ENCODE results near the gene SEC62. TPM values are rescaled to one million over a fixed set of nuclear protein-coding genes. Genes with fewer than 3 reads are reported as not detected.

The SEC62 gene
- total and polyA plus RNA-seq, 2 experiments from 2014 or later: 23.6 to 306 TPM

DNA sequence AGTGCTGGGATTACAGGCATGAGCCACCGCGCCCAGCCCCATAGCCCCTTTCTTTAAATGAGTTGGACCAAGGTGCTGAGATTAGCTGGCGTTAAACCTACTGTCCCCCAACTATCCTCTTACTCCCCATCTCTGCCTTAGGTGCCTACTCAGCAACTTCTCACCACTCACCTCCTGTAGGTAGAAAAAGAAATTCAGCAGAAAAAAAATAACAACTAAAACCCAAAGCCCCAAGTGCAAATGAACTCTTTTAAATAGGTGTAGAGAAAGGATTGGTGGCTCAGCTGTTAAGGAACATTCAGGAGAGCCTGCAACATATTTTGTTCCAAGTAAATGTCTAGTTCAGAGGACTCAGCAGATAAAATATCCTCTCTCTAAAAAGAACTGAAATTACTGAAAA lies 35.8 kb upstream of the SEC62 start (continued):
- TF ChIP-seq, protein P1, sequence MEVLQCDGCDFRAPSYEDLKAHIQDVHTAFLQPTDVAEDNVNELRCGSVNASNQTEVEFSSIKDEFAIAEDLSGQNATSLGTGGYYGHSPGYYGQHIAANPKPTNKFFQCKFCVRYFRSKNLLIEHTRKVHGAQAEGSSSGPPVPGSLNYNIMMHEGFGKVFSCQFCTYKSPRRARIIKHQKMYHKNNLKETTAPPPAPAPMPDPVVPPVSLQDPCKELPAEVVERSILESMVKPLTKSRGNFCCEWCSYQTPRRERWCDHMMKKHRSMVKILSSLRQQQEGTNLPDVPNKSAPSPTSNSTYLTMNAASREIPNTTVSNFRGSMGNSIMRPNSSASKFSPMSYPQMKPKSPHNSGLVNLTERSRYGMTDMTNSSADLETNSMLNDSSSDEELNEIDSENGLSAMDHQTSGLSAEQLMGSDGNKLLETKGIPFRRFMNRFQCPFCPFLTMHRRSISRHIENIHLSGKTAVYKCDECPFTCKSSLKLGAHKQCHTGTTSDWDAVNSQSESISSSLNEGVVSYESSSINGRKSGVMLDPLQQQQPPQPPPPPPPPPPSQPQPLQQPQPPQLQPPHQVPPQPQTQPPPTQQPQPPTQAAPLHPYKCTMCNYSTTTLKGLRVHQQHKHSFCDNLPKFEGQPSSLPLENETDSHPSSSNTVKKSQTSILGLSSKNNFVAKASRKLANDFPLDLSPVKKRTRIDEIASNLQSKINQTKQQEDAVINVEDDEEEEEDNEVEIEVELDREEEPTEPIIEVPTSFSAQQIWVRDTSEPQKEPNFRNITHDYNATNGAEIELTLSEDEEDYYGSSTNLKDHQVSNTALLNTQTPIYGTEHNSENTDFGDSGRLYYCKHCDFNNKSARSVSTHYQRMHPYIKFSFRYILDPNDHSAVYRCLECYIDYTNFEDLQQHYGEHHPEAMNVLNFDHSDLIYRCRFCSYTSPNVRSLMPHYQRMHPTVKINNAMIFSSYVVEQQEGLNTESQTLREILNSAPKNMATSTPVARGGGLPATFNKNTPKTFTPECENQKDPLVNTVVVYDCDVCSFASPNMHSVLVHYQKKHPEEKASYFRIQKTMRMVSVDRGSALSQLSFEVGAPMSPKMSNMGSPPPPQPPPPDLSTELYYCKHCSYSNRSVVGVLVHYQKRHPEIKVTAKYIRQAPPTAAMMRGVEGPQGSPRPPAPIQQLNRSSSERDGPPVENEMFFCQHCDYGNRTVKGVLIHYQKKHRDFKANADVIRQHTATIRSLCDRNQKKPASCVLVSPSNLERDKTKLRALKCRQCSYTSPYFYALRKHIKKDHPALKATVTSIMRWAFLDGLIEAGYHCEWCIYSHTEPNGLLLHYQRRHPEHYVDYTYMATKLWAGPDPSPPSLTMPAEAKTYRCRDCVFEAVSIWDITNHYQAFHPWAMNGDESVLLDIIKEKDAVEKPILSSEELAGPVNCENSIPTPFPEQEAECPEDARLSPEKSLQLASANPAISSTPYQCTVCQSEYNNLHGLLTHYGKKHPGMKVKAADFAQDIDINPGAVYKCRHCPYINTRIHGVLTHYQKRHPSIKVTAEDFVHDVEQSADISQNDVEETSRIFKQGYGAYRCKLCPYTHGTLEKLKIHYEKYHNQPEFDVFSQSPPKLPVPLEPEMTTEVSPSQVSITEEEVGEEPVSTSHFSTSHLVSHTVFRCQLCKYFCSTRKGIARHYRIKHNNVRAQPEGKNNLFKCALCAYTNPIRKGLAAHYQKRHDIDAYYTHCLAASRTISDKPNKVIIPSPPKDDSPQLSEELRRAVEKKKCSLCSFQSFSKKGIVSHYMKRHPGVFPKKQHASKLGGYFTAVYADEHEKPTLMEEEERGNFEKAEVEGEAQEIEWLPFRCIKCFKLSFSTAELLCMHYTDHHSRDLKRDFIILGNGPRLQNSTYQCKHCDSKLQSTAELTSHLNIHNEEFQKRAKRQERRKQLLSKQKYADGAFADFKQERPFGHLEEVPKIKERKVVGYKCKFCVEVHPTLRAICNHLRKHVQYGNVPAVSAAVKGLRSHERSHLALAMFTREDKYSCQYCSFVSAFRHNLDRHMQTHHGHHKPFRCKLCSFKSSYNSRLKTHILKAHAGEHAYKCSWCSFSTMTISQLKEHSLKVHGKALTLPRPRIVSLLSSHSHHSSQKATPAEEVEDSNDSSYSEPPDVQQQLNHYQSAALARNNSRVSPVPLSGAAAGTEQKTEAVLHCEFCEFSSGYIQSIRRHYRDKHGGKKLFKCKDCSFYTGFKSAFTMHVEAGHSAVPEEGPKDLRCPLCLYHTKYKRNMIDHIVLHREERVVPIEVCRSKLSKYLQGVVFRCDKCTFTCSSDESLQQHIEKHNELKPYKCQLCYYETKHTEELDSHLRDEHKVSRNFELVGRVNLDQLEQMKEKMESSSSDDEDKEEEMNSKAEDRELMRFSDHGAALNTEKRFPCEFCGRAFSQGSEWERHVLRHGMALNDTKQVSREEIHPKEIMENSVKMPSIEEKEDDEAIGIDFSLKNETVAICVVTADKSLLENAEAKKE (CRISPR knock-in tag; IDR thresholded peaks at IDR 0.05): no peak
- no peak for TF ChIP-seq EZH2 (IDR thresholded peaks at IDR 0.05; ENCODE audit: low read depth, unreplicated experiment)
- no peak for TF ChIP-seq STAT1 (IDR thresholded peaks at IDR 0.05; ENCODE audit: unreplicated experiment)

DNA sequence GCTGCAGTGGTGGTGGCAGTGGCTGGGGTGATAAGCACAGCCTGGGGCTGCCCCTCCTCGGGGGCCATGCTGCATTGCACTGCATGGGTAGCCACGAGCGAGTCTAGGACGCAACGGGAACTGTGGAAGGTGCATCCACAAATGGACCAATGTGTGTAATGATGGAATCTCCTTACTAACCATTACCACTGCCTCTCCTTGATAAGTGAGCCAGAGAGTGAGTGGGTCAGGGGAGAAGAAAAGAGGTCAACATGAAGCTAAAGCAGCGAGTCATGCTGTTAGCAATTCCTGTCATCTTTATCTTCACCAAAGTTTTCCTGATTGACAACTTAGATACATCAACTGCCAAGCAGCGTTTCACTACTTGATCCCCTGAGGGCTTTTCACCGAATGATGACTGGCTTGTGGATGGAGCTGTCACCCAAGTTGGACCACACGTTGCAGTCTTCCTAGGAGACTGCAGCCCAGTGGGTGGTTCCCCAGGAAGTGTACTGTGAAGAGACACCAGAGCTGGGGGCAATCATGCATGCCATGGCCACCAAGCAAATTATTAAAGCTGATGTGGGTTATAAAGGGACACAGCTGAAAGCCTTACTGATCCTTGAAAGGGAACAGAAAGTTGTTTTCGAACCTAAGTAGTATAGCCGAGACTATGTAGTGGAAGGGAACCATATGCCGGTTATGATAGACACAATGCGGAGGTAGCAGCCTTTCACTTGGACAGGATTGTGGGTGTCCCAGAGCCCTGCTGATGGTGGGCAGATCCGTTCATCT lies 34.7 kb upstream of the SEC62 start:
- ATAC-seq: no peak
- no peak for DNase-seq (ENCODE audit: low spot score)
- H3K9me3 Mint-ChIP-seq: no peaks in the 10 kb centered on the region
- Histone ChIP-seq H3K4me3 (no peak overlapping the region), H3K27ac (ENCODE audit: low read depth) (no peak overlapping the region), H2AFZ (no peak overlapping the region), H3K36me3 (ENCODE audit: insufficient read depth) (no peaks in the 10 kb centered on the region), H3K9me2 (ENCODE audit: insufficient read depth) (peaks cover 8% of the 10 kb centered on the region; the same call in 1 of the 2 replicates), H3K27me3 (ENCODE audit: insufficient read depth) (no peaks in the 10 kb centered on the region), H3K4me2 (no peak overlapping the region), H3K4me1 (ENCODE audit: insufficient read depth) (no peaks in the 10 kb centered on the region), H3F3A (replicated peaks; ENCODE audit: low read depth) (no peaks in the 10 kb centered on the region), H3K79me2 (replicated peaks; ENCODE audit: insufficient read depth) (no peaks in the 10 kb centered on the region), H4K20me1 (replicated peaks; ENCODE audit: insufficient read depth) (no peaks in the 10 kb centered on the region)
- no peak overlapping the region for H3K27ac Mint-ChIP-seq
- no peak overlapping the region for H3K4me3 Mint-ChIP-seq
- H3K36me3 Mint-ChIP-seq (ENCODE audit: low read depth): no peaks in the 10 kb centered on the region
- H3K4me1 Mint-ChIP-seq: 0 out of 3 replicates have a peak, but pooled peaks cover 3% of the 10 kb centered on the region
- no peaks in the 10 kb centered on the region for H3K27me3 Mint-ChIP-seq (ENCODE audit: insufficient read depth, low read depth, poor library complexity)
- TF ChIP-seq EZH2phosphoT487 (IDR thresholded peaks at IDR 0.05; ENCODE audit: unreplicated experiment) (no peak), ZNF331 (CRISPR knock-in tag; IDR thresholded peaks at IDR 0.05; ENCODE audit: low read depth) (no peak), JUNB (IDR thresholded peaks at IDR 0.05; ENCODE audit: unreplicated experiment) (no peak), STAT1 (IDR thresholded peaks at IDR 0.05; ENCODE audit: unreplicated experiment) (no peak)
- TF ChIP-seq, protein P1 (CRISPR knock-in tag; IDR thresholded peaks at IDR 0.05): no peak
- TF ChIP-seq, protein P2, sequence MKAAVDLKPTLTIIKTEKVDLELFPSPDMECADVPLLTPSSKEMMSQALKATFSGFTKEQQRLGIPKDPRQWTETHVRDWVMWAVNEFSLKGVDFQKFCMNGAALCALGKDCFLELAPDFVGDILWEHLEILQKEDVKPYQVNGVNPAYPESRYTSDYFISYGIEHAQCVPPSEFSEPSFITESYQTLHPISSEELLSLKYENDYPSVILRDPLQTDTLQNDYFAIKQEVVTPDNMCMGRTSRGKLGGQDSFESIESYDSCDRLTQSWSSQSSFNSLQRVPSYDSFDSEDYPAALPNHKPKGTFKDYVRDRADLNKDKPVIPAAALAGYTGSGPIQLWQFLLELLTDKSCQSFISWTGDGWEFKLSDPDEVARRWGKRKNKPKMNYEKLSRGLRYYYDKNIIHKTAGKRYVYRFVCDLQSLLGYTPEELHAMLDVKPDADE (IDR thresholded peaks at IDR 0.05): no peak

Measured in GM23338 (cell line).